ENCODE measurements around the gene PHETA1. TPM values are rescaled to one million over a fixed set of nuclear protein-coding genes. Genes with fewer than 3 reads are reported as not detected.
"Not testable (repeated sequence)": the region's sequence is repeated elsewhere in the genome, so short reads cannot be mapped to it uniquely, and the experiment has no call there.

The PHETA1 gene
- total RNA-seq, 1 experiment from 2014 or later, result 8.5 TPM

DNA sequence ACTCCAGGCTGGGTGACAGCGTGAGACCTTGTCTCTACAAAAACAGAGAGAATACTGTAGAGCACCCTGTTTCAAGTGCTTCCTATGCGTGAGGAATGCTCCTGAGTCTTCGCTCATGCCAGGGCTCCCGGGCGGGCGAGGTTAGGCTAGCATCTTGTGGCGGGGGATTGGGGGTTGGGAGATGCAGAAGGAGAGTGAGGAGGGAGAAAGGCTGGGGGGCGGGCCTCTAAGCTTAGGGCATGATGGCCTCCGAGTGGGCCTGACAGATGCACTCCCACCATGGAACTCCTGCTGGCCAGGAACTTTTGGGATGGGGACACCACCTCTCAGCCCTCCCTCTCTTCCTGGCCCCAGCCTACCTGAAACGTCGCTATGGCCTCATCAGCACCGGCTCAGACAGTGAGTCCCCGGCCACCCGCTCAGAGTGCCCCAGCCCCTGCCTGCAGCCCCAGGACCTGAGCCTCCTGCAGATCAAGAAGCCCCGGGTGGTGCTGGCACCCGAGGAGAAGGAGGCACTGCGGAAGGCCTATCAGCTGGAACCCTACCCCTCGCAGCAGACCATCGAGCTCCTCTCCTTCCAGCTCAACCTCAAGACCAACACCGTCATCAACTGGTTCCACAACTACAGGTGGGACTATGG is 27.3 kb downstream of the PHETA1 start:
- Histone ChIP-seq H3K4me3 (no peak overlapping the region), H3K36me3 (no peaks in the 10 kb centered on the region), H3K4me1 (replicated peaks) (no peaks in the 10 kb centered on the region), H3K27ac (no peak overlapping the region), H3K9me3 (replicated peaks) (peaks cover 22% of the 10 kb centered on the region), H3K27me3 (replicated peaks) (peaks cover 85% of the 10 kb centered on the region)
- peak; percentile 81 to 98 for DNase-seq (ENCODE audit: low read depth in 1 of 2, low spot score in 2 of 2)

DNA sequence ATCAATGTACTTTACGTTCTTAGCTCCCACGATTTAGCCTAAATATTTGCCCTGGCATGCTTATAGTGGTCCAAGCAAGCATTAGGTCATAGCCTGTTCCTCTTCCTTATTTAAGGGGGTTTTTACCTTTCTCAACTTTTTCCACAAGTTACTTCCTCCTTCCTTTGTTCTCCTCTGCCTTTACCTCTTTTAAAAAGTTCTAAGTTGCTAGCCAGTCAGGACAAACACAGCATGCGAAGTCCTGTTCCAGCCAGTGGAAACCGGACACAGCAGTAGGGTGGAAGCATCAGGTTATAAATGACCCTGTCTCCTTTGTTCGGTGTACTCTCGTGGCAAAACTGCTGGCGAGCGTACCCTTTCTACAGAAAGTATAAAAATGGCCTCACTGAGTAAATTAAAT is 28.2 kb downstream of the PHETA1 start:
- H3K4me1 ChIP-seq (replicated peaks); H3K27ac ChIP-seq; H3K4me3 ChIP-seq; H3K36me3 ChIP-seq: not testable (repeated sequence)
- Histone ChIP-seq H3K27me3 (replicated peaks) (peaks cover 91% of the 10 kb centered on the region), H3K9me3 (replicated peaks) (peaks cover 21% of the 10 kb centered on the region)
- DNase-seq (ENCODE audit: low read depth in 1 of 2, low spot score in 2 of 2), result peak; percentile 72 to 86

DNA sequence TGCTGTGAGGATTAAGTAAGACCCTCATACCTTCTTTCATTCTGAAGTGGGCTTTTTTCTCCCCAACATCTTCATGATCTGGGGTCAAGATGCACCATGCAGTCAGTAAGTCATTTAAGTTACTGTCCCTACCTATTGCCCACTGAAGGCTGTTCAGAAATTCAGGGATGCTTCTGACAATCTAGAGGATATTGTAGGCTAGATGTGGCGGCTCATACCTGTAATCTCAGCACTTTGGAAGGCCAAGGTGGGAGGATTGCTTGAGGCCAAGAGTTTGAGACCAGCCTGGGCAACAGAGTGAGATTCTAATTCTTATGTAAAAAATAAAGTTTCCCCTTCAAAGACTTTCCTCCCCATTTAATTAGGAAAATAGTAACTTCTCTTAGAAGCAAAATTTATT is 28.7 kb downstream of the PHETA1 start:
- no peaks in the 10 kb centered on the region for H3K36me3 ChIP-seq
- H3K27me3 ChIP-seq (replicated peaks), result peaks cover 96% of the 10 kb centered on the region
- no peaks in the 10 kb centered on the region for H3K4me1 ChIP-seq (replicated peaks)
- no peak overlapping the region for H3K4me3 ChIP-seq
- peaks cover 21% of the 10 kb centered on the region for H3K9me3 ChIP-seq (replicated peaks)
- H3K27ac ChIP-seq, result no peak overlapping the region
- DNase-seq (ENCODE audit: low read depth in 1 of 2, low spot score in 2 of 2), result peak; percentile 72 to 87

DNA sequence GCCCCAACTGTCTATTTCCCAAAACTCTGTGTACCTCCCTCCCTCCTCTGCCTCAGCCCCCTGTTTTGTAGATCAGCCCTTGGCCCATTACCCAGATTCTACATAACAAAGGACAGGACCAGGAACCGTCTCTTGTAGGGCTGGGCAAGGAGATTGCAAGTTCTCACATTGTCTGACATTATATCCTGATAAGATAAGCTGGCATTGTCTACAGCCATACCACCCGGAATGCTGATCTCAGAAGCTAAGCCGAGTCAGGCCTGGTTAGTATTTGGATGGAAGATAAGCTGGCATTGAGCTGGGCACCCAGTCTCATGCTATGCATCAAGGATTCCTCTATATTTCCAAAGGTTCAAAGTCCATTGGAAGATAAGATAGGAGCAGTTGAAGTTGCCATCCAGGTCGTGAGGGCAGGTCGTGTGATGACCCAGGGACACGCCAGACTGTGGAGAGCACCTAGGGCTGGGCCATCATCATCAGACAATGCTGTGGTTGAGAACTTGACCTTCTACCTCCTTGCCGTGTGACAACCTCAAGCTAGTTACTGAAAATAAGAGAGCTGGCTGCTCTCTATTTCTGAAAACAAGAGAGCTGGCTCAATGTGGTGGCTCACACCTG is 29.5 kb downstream of the PHETA1 start:
- H3K9me3 ChIP-seq (replicated peaks), result peaks cover 26% of the 10 kb centered on the region
- H3K4me3 ChIP-seq, result no peak overlapping the region
- H3K27ac ChIP-seq, result no peak overlapping the region
- DNase-seq (ENCODE audit: low read depth in 1 of 2, low spot score in 2 of 2), result peak; percentile 78 to 93
- H3K4me1 ChIP-seq (replicated peaks), result no peaks in the 10 kb centered on the region
- H3K27me3 ChIP-seq (replicated peaks), result peaks cover 98% of the 10 kb centered on the region
- H3K36me3 ChIP-seq, result no peaks in the 10 kb centered on the region

DNA sequence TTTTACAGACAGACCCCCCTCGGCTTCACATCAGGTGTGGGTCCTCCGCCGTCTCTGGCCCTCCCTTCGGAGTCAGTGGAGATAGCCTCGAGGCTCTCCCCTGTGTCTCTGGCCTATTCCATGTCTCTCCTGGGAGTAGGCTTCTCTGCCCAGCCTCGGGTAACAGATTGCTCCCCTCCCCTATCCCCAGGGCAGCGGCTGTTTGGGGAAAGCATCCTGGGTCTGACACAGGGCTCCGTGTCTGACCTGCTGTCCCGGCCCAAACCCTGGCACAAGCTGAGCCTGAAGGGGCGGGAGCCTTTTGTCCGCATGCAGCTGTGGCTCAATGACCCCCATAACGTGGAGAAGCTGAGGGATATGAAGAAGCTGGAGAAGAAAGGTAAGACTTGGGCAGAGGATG is 30.8 kb downstream of the PHETA1 start:
- Histone ChIP-seq H3K36me3 (no peaks in the 10 kb centered on the region), H3K27me3 (replicated peaks) (peaks cover 98% of the 10 kb centered on the region), H3K9me3 (replicated peaks) (peaks cover 28% of the 10 kb centered on the region), H3K4me1 (replicated peaks) (no peaks in the 10 kb centered on the region), H3K27ac (no peak overlapping the region), H3K4me3 (no peak overlapping the region)
- DNase-seq (ENCODE audit: low read depth in 1 of 2, low spot score in 2 of 2), result peak; percentile 75 to 97

DNA sequence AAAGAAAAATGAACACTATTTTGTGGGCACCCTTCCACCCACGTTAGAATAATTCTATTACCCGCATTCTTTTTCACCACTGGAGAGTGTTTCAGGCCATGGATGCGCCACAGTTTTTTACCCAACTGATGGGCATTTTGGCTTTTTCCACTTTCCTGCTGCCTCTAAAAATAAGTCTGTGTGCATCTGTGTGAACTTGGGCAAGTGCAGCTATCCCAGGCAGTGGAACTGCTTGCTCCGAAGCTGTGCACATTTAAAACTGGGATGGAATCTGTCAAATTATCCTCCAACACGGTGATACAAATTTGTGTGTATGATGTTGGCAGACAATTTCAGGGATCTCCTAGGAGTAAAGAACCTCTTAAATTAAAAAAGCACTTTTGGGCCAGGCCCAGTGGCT is 31.5 kb downstream of the PHETA1 start:
- Histone ChIP-seq H3K36me3 (no peaks in the 10 kb centered on the region), H3K27ac (no peak overlapping the region), H3K4me3 (no peak overlapping the region), H3K27me3 (replicated peaks) (peaks cover 92% of the 10 kb centered on the region), H3K4me1 (replicated peaks) (no peaks in the 10 kb centered on the region), H3K9me3 (replicated peaks) (peaks cover 24% of the 10 kb centered on the region)
- peak; percentile 73 to 90 for DNase-seq (ENCODE audit: low read depth in 1 of 2, low spot score in 2 of 2)

DNA sequence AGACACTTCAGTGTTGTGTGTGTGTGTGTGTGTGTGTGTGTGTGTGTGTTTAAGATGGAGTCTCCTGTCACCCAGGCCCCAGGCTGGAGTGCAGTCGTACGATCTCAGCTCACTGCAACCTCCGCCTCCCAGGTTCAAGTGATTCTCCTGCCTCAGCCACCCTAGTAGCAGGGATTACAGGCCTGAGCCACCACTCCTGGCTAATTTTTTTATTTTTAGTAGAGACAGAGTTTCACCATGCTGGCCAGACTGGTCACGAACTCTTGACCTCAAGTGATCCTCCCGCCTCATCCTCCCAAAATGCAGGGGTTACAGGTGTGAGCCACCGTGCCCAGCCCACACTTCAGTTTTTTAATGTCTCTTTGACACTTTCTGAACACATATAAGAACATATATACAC is 32.5 kb downstream of the PHETA1 start:
- Histone ChIP-seq H3K9me3 (replicated peaks) (peaks cover 20% of the 10 kb centered on the region; the same call in 1 of the 2 replicates), H3K27me3 (replicated peaks) (peaks cover 83% of the 10 kb centered on the region)
- not testable (repeated sequence) for H3K36me3 ChIP-seq; H3K4me1 ChIP-seq (replicated peaks); H3K27ac ChIP-seq; H3K4me3 ChIP-seq
- peak; percentile 82 to 92 for DNase-seq (ENCODE audit: low read depth in 1 of 2, low spot score in 2 of 2)

DNA sequence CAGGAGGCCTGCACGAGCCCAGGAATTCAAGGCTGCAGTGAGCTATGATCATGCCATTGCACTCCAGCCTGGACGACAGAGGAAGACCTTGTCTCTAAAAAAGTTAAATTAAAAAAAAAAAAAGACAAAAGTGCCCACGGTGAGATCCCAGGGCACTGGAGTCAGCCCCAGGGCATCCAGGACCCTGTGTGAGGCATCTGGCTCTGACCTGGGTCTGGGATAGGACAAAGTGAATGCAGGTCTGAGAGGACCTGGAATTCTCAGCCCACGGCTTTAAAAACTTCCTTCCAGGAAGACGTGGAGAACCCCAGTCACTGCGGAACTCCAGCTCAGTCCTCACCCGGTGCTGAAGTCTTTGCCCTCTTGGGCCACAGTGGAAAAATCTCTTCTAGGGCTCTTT is 33.1 kb downstream of the PHETA1 start:
- Histone ChIP-seq H3K27me3 (replicated peaks) (peaks cover 77% of the 10 kb centered on the region), H3K4me1 (replicated peaks) (no peaks in the 10 kb centered on the region), H3K36me3 (no peaks in the 10 kb centered on the region), H3K27ac (no peak overlapping the region), H3K9me3 (replicated peaks) (peaks cover 20% of the 10 kb centered on the region; the same call in 1 of the 2 replicates), H3K4me3 (no peak overlapping the region)
- peak in 1 of 2 experiments; percentile 94 for DNase-seq (ENCODE audit: low read depth in 1 of 2, low spot score in 2 of 2)

DNA sequence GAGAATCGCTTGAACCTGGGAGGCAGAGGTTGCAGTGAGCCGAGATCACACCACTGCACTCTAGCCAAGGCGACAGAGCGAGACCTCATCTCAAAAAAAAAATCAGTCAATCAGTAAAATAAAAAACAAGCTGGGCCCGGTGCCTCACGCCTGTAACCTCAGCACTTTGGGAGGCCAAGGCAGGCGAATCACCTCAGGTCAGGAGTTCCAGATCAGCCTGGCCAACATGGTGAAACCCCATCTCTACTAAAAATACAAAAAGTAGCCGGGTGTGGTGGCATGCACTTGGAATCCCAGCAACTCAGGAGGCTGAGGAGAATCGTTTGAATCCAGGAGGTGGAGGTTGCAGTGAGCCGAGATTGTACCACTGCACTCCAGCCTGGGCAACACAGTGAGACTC is 33.6 kb downstream of the PHETA1 start:
- H3K36me3 ChIP-seq; H3K4me3 ChIP-seq; H3K4me1 ChIP-seq (replicated peaks); H3K27ac ChIP-seq: not testable (repeated sequence)
- Histone ChIP-seq H3K9me3 (replicated peaks) (peaks cover 20% of the 10 kb centered on the region; the same call in 1 of the 2 replicates), H3K27me3 (replicated peaks) (peaks cover 72% of the 10 kb centered on the region)
- DNase-seq (ENCODE audit: low read depth in 1 of 2, low spot score in 2 of 2), result peak; percentile 62 to 90

DNA sequence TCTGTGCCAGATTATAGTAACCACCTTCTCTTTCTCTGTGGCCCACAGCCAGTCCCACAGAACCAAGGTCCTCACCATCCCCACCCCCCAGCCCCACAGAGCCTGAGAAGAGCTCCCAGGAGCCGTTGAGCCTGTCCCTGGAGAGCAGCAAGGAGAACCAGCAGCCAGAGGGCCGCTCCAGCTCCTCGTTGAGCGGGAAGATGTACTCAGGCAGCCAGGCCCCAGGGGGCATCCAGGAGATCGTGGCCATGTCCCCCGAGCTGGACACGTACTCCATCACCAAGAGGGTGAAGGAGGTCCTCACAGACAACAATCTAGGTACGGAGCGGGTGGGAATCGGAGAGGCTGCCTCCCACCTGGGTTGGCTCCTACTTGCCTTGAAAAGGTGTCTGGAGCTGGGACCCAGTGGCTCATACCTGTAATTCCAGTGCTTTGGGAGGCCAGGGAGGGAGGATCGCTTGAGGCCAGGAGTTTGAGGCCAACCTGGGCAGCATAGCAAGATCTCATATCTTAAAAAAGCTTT is 34.4 kb downstream of the PHETA1 start:
- Histone ChIP-seq H3K4me3 (no peak overlapping the region), H3K27ac (no peak overlapping the region), H3K27me3 (replicated peaks) (peaks cover 63% of the 10 kb centered on the region), H3K9me3 (replicated peaks) (peaks cover 18% of the 10 kb centered on the region; the same call in 1 of the 2 replicates), H3K36me3 (no peaks in the 10 kb centered on the region), H3K4me1 (replicated peaks) (no peaks in the 10 kb centered on the region)
- DNase-seq (ENCODE audit: low read depth in 1 of 2, low spot score in 2 of 2), result peak; percentile 83 to 97

DNA sequence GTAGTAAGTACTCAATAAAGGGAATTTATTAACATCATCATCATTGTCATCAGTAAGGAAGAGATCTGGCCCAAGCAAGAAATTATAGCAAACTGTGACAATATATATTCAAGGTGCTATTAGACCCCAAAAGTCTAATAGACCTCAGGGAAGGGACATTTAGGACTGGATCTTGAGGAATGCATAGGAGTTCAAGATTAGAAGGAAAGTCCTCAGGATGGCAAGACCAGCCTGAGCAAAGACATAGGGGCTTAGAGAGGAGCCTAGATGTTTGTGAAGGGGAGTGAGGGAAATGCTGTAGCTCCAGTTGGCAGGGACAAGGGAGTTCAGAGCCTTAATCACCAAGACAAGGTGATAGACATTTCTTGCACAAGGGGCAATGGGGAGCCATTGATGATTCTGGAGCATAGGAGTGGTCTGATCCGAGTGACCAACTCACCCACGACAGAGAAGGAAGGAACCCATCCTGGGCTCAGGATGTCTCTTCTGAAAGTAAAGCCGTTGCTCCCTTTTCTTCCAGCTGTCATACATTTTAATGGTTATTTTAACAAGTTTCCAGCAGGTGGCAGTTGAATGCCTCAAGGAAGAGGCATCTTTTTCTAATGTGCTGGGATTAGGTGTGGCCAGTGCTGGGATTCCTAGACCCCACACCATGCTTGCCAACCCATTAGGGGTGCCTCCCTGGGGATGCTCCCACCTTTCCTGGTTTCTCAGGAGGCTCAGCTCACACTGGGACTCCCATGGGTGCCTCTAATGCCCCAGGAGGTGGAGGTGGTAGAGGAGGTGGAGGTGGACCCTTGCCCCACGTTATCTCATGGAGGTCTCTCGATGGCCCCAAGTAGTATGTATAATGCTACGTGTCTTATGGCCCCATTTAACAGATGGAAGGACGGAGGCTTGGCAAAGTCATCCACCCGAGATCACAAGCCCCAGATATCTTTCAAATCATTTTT is 37.8 kb downstream of the PHETA1 start:
- H3K36me3 ChIP-seq, result no peaks in the 10 kb centered on the region
- peaks cover 29% of the 10 kb centered on the region for H3K27me3 ChIP-seq (replicated peaks)
- H3K4me3 ChIP-seq, result no peak overlapping the region
- H3K4me1 ChIP-seq (replicated peaks), result no peaks in the 10 kb centered on the region
- H3K27ac ChIP-seq, result no peak overlapping the region
- peaks cover 8% of the 10 kb centered on the region; the same call in 1 of the 2 replicates for H3K9me3 ChIP-seq (replicated peaks)
- DNase-seq (ENCODE audit: low read depth in 1 of 2, low spot score in 2 of 2), result peak in 1 of 2 experiments; percentile 35

DNA sequence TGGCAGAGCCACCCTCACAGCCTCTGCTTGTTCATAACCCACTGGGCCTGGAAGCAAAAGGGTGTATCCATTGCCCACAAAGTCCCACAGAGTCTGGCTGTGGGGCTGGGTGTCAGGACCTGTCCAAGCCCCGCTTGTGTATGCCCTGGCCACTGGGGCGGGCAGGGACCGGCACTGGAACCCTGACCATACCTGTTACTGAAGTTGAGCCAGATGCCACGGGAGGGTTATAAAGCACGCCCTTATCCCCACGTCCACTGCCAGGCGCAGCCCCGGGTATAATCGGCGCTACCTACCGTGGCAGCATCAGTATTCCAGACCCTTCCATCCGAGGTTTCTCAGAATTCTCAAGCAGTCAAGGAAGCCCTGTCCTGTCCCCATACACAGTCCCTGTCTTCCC is 40.8 kb downstream of the PHETA1 start:
- DNase-seq (ENCODE audit: low read depth in 1 of 2, low spot score in 2 of 2), result no peak
- Histone ChIP-seq H3K27me3 (replicated peaks) (peaks cover under 1% of the 10 kb centered on the region; the same call in 1 of the 2 replicates), H3K27ac (no peak overlapping the region), H3K9me3 (replicated peaks) (no peaks in the 10 kb centered on the region), H3K36me3 (no peaks in the 10 kb centered on the region), H3K4me3 (no peak overlapping the region), H3K4me1 (replicated peaks) (no peaks in the 10 kb centered on the region)

DNA sequence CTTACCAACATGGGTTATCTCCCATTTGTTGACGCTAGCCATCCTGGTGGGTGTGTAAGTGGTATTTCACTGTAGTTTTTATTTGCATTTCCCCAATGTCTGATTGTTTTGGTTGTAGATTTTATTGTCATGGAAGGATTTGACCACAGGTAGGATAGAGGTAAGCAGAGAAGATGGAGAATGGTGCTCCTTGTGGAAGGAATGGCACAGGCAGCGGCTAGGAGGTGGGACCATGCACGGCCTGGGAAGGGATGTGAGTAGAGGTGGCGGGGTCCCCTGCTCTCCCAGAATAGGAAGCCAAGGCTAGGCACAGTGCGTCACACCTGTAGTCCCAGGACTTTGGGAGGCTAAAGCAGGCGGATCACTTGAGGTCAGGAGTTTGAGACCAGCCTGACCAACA is 41.4 kb downstream of the PHETA1 start:
- H3K27me3 ChIP-seq (replicated peaks), result no peaks in the 10 kb centered on the region
- H3K27ac ChIP-seq, result no peak overlapping the region
- no peak for DNase-seq (ENCODE audit: low read depth in 1 of 2, low spot score in 2 of 2)
- no peak overlapping the region for H3K4me3 ChIP-seq
- no peaks in the 10 kb centered on the region for H3K4me1 ChIP-seq (replicated peaks)
- H3K36me3 ChIP-seq, result no peaks in the 10 kb centered on the region
- no peaks in the 10 kb centered on the region for H3K9me3 ChIP-seq (replicated peaks)
